SK-N-SH (cell line): Measurements from ENCODE around the gene ENOX2. TPM values are rescaled to one million over a fixed set of nuclear protein-coding genes. Genes with fewer than 3 reads are reported as not detected.

Experiments
- CTCF ChIA-PET: fragments of 300-600, 350-600 bp; formaldehyde crosslinking; extraction: SDS; loops from one replicate; lab custom pipeline; 2021; lab: Yijun Ruan, JAX
- POLR2A ChIA-PET: fragments of 350-600 bp; sonication (Branson Sonifier 250); formaldehyde crosslinking; extraction: SDS; loops from one replicate; lab custom pipeline; 2020; ENCODE audit warnings: antibody characterized with exemption, inconsistent platforms; lab: Yijun Ruan, JAX
- DNase-seq: peaks from one replicate; pipeline ENCODE4 v3.0.0; 2012
- H2AFZ ChIP-seq: fragments of 200-600 bp; sonication (generic); 2 replicates; pipeline ENCODE4 v1.8.1; 2016; ENCODE audit warnings: antibody characterized with exemption, mild to moderate bottlenecking, low read depth
- H3F3A ChIP-seq: fragments of 200-600 bp; sonication (generic); replicated peaks from 2 replicates; pipeline ENCODE3; 2016; ENCODE audit warnings: antibody characterized with exemption, mild to moderate bottlenecking; ENCODE audit not compliant: insufficient read depth
- H3K27ac ChIP-seq, 2 experiments: fragments of 200-500 bp in 1 of 2; fragments of 200-600 bp in 1 of 2; sonication (Bioruptor generic) in 1 of 2; sonication (generic), shearing (Covaris generic) in 1 of 2; 2 replicates each; pipeline versions ENCODE4 v1.5.1 to v1.6.1; 2014 to 2016; ENCODE audit warnings: low read depth in 2 of 2, inconsistent platforms in 1 of 2, low read length in 1 of 2, mild to moderate bottlenecking in 1 of 2, mixed read lengths in 1 of 2
- H3K27me3 ChIP-seq: fragments of 200-600 bp; sonication (generic), shearing (Covaris generic); 2 replicates; pipeline ENCODE4 v1.6.1; 2016; ENCODE audit warnings: mixed run types; ENCODE audit not compliant: insufficient read depth
- H3K36me3 ChIP-seq, 2 experiments: fragments of 200-500 bp in 1 of 2; fragments of 200-600 bp in 1 of 2; sonication (Bioruptor generic) in 1 of 2; sonication (generic) in 1 of 2; replicated peaks in 1 of 2; 2 replicates each; pipeline versions ENCODE3 to v1.5.1; 2014 to 2016; ENCODE audit warnings: low read length in 1 of 2, mild to moderate bottlenecking in 1 of 2; ENCODE audit not compliant: insufficient read depth in 2 of 2, control insufficient read depth in 1 of 2
- H3K4me1 ChIP-seq, 2 experiments: fragments of 200-500 bp in 1 of 2; fragments of 200-600 bp in 1 of 2; sonication (Bioruptor generic) in 1 of 2; sonication (generic), shearing (Covaris generic) in 1 of 2; 2 replicates each; pipeline versions ENCODE4 v1.5.1 to v1.6.1; 2014 to 2016; ENCODE audit warnings: low read depth in 1 of 2, low read length in 1 of 2, mixed run types in 1 of 2; ENCODE audit not compliant: insufficient read depth in 2 of 2, control insufficient read depth in 1 of 2
- H3K4me2 ChIP-seq: fragments of 200-600 bp; sonication (generic), shearing (Covaris generic); 2 replicates; pipeline ENCODE4 v1.6.1; 2017; ENCODE audit warnings: mixed run types
- H3K4me3 ChIP-seq, 2 experiments: fragments of 200-500 bp in 1 of 2; fragments of 200-600 bp in 1 of 2; sonication (Bioruptor generic) in 1 of 2; sonication (generic), shearing (Covaris generic) in 1 of 2; 2 replicates each; pipeline versions ENCODE4 v1.5.1 to v1.8.1; 2014 to 2016; ENCODE audit warnings: low read depth in 2 of 2, inconsistent platforms in 1 of 2, low read length in 1 of 2, mild to moderate bottlenecking in 1 of 2, mixed read lengths in 1 of 2, moderate library complexity in 1 of 2
- H3K79me2 ChIP-seq: fragments of 200-600 bp; sonication (generic); 2 replicates; pipeline ENCODE4 v1.8.1; 2017; ENCODE audit warnings: mild to moderate bottlenecking; ENCODE audit not compliant: insufficient read depth
- H3K9ac ChIP-seq: fragments of 200-600 bp; sonication (generic); 2 replicates; pipeline ENCODE4 v1.6.1; 2017; ENCODE audit warnings: mixed run types
- H3K9me2 ChIP-seq: fragments of 200-600 bp; sonication (generic); 2 replicates; pipeline ENCODE4 v1.6.1; 2017; ENCODE audit warnings: mixed run types
- H3K9me3 ChIP-seq: fragments of 200-600 bp; sonication (generic); 2 replicates; pipeline ENCODE4 v1.6.1; 2017; ENCODE audit warnings: mixed run types, mild to moderate bottlenecking, moderate library complexity
- H4K20me1 ChIP-seq: fragments of 200-600 bp; sonication (generic); 2 replicates; pipeline ENCODE4 v1.6.1; 2017; ENCODE audit warnings: mild to moderate bottlenecking, mixed run types; ENCODE audit not compliant: insufficient read depth
- CHD2 ChIP-seq: fragments of 150-350 bp; IDR thresholded peaks from 2 replicates; pipeline ENCODE4 v1.6.1; 2018; ENCODE audit warnings: low read length; ENCODE audit not compliant: partially characterized antibody
- FOXJ3 ChIP-seq: sonication (generic); formaldehyde crosslinking; IDR thresholded peaks from 2 replicates; pipeline ENCODE4 v1.5.1; 2020; ENCODE audit warnings: mild to moderate bottlenecking, missing genetic modification reagents
- FOXM1 ChIP-seq: IDR thresholded peaks from 2 replicates; pipeline ENCODE4 v1.4.0; 2012; ENCODE audit warnings: low read depth, mild to moderate bottlenecking
- GABPA ChIP-seq: IDR thresholded peaks from 2 replicates; pipeline ENCODE4 v1.4.0; 2012; ENCODE audit warnings: low read depth, mild to moderate bottlenecking
- MEF2A ChIP-seq: IDR thresholded peaks from 2 replicates; pipeline ENCODE4 v1.4.0; 2012; ENCODE audit warnings: low read depth, borderline replicate concordance
- MXI1 ChIP-seq: IDR thresholded peaks from 2 replicates; pipeline ENCODE4 v1.6.1; 2012; ENCODE audit warnings: mild to moderate bottlenecking, low read depth, low read length, improper control_type of control experiment
- RAD21 ChIP-seq: IDR thresholded peaks from 2 replicates; pipeline ENCODE4 v1.6.1; 2012; ENCODE audit warnings: mild to moderate bottlenecking, low read length
- RCOR1 ChIP-seq: fragments of 150-350 bp; IDR thresholded peaks from 2 replicates; pipeline ENCODE4 v1.6.1; 2017; ENCODE audit warnings: antibody characterized with exemption, low read length
- RFX5 ChIP-seq: IDR thresholded peaks from 2 replicates; pipeline ENCODE4 v1.6.1; 2012; ENCODE audit warnings: mild to moderate bottlenecking, improper control_type of control experiment, low read length
- RXRA ChIP-seq: IDR thresholded peaks from 2 replicates; pipeline ENCODE4 v1.4.0; 2012; ENCODE audit warnings: low read depth, mild to moderate bottlenecking, borderline replicate concordance
- SIN3A ChIP-seq: IDR thresholded peaks from 2 replicates; pipeline ENCODE4 v1.6.1; 2012; ENCODE audit warnings: low read depth, mild to moderate bottlenecking, low read length, moderate library complexity, borderline replicate concordance
- SMC3 ChIP-seq: IDR thresholded peaks from 2 replicates; pipeline ENCODE4 v1.6.1; 2012; ENCODE audit warnings: low read depth, low read length, improper control_type of control experiment
- TAF1 ChIP-seq: IDR thresholded peaks from 2 replicates; pipeline ENCODE4 v1.6.1; 2012; ENCODE audit warnings: low read depth, mild to moderate bottlenecking, low read length, moderate library complexity, borderline replicate concordance
- TCF12 ChIP-seq: IDR thresholded peaks from 2 replicates; pipeline ENCODE4 v1.4.0; 2012
- WGBS: methylation state at CpG from one replicate; pipeline ENCODE4 v1.1.6; 2017; ENCODE audit warnings: low lambda C conversion rate; 5-methylcytosine and 5-hydroxymethylcytosine counted together
- polyA plus RNA-seq, 3 experiments: library from polyadenylated mRNA; depleted of rRNA; stranded (reverse); fragments of >200 nt; gene quantifications; 2 replicates each; pipeline ENCODE4 v1.2.3, GENCODE V29; 2012
- TF ChIP-seq, protein P1 (sequence below): fragments of 150-350 bp; IDR thresholded peaks from 2 replicates; pipeline ENCODE4 v1.6.1; 2017; ENCODE audit warnings: antibody characterized with exemption, low read length, low read depth, borderline replicate concordance
- TF ChIP-seq, protein P2 (sequence below): IDR thresholded peaks from 2 replicates; pipeline ENCODE4 v1.4.0; 2012; ENCODE audit warnings: low read depth
- TF ChIP-seq, protein P3 (sequence below): fragments of 150-350 bp; IDR thresholded peaks from 2 replicates; pipeline ENCODE4 v1.6.1; 2016; ENCODE audit warnings: mild to moderate bottlenecking, low read depth, low read length

The ENOX2 gene
- polyA plus RNA-seq, 1 of the 3 experiments (the other 2 are of a cell fraction), result 8.8 TPM

DNA sequence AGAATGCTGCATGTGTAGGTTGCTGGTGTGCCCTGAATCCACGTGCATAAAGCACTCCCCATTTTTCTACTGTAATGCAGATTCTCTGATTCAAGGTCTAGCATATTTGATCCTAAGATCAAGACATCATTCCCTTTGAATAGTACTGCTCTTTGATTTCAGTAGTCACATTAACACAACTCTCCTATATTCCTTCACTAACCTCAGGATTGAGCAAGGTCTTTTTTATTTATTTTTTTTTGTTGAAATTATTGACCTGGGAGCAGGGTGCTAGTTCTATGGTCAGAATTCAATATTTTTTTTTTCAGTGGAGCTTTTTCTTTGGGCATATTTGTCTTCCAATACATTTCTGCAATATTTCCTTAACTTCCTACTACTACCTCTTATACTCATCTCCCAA lies 255.5 kb downstream of the ENOX2 start (continued):
- TF ChIP-seq, protein P1, sequence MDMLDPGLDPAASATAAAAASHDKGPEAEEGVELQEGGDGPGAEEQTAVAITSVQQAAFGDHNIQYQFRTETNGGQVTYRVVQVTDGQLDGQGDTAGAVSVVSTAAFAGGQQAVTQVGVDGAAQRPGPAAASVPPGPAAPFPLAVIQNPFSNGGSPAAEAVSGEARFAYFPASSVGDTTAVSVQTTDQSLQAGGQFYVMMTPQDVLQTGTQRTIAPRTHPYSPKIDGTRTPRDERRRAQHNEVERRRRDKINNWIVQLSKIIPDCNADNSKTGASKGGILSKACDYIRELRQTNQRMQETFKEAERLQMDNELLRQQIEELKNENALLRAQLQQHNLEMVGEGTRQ, result no peak

DNA sequence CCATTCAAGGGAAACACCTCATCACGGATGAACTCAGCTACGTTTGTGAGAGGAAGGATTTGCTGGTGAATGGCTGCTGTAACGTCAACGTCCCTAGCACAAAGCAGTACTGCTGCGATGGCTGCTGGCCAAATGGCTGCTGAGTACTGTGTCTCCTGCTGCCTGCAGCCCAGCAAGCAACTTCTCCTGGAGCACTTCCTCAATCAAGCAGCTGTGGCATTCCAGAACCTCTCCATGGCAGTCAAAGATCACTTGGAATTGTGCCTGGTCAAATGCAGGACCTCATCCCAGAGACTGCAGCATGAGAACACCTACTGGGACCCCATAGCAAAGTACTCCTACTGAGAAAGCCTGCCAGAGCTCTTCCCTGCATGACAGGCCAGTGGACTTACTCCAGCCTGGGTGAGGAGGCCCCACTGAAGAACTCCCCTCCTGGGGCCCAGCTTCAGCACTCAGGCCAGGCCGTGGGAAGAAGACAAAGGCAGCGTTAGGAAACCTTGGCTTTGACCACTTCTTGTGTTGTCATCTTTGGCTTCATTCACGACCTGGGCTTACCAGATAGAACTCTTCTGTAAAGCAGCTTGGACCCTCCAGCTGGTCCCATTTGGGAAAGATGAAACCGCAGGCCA lies 256.9 kb downstream of the ENOX2 start:
- Histone ChIP-seq H3K79me2 (no peaks in the 10 kb centered on the region), H3F3A (no peaks in the 10 kb centered on the region), H2AFZ (no peak overlapping the region), H3K9me3 (no peaks in the 10 kb centered on the region), H3K27me3 (no peaks in the 10 kb centered on the region), H3K4me3 (no peak overlapping the region), H3K9ac (no peak overlapping the region), H3K27ac (no peak overlapping the region), H3K36me3 (no peaks in the 10 kb centered on the region), H3K4me1 (no peaks in the 10 kb centered on the region), H4K20me1 (no peaks in the 10 kb centered on the region), H3K9me2 (no peaks in the 10 kb centered on the region), H3K4me2 (no peak overlapping the region)
- no peak for DNase-seq
- 42% methylated on average over 6 of the region's 9 CpGs for WGBS
- no peak for TF ChIP-seq RAD21
- no peak for TF ChIP-seq TAF1
- TF ChIP-seq, protein P2, sequence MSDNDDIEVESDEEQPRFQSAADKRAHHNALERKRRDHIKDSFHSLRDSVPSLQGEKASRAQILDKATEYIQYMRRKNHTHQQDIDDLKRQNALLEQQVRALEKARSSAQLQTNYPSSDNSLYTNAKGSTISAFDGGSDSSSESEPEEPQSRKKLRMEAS, result no peak
- TF ChIP-seq RFX5, result no peak
- TF ChIP-seq RCOR1, result no peak
- TF ChIP-seq SMC3, result no peak
- no peak for TF ChIP-seq MEF2A
- no peak for TF ChIP-seq MXI1
- TF ChIP-seq, protein P3, sequence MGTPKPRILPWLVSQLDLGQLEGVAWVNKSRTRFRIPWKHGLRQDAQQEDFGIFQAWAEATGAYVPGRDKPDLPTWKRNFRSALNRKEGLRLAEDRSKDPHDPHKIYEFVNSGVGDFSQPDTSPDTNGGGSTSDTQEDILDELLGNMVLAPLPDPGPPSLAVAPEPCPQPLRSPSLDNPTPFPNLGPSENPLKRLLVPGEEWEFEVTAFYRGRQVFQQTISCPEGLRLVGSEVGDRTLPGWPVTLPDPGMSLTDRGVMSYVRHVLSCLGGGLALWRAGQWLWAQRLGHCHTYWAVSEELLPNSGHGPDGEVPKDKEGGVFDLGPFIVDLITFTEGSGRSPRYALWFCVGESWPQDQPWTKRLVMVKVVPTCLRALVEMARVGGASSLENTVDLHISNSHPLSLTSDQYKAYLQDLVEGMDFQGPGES, result no peak
- POLR2A ChIA-PET, result no interaction called here
- CTCF ChIA-PET, result no interaction called here

DNA sequence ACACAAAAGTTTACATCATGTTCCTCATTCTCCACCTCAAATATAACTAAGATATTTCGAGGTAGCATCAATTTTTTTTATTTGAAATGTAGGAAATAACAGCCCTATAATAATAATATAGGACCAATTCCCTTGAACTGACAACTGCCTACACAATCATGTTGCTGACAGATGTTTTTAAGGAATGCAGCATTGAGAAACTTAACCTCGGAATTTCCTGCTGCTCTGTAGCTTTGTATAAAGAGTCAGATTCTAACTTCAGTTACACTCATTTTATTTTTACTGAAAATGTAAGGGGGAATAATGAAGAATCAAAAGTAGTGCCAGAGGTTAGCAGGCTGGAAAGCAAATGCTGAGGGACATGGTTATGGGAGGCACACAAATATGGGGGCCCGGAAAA lies 265.4 kb downstream of the ENOX2 start:
- no peak for DNase-seq
- no peak overlapping the region for H3K4me3 ChIP-seq
- H3K27me3 ChIP-seq, result no peaks in the 10 kb centered on the region
- no peak overlapping the region for H3K27ac ChIP-seq
- no peaks in the 10 kb centered on the region for H4K20me1 ChIP-seq
- no peaks in the 10 kb centered on the region for H3K79me2 ChIP-seq
- TF ChIP-seq RXRA (no peak), CHD2 (no peak), MXI1 (no peak), GABPA (no peak), FOXJ3 (CRISPR knock-in tag) (no peak), FOXM1 (no peak), RCOR1 (no peak), TCF12 (peak; percentile 21; the same call in 1 of the 2 replicates), SIN3A (no peak)
- TF ChIP-seq, all 33 proteins: peak for 1
- Histone ChIP-seq H3F3A (no peaks in the 10 kb centered on the region), H3K4me2 (no peak overlapping the region), H2AFZ (no peak overlapping the region), H3K9me3 (no peaks in the 10 kb centered on the region), H3K9ac (no peak overlapping the region), H3K9me2 (no peaks in the 10 kb centered on the region), H3K36me3 (no peaks in the 10 kb centered on the region), H3K4me1 (no peaks in the 10 kb centered on the region)
- 41% methylated on average over 3 of the region's 3 CpGs for WGBS
- ChIA-PET POLR2A (no interaction called here), CTCF (interaction anchor here (1.3 kb wide), 1 partner anchor 62 kb away, joined by 3 read pairs; no protein-coding TSS in a partner anchor)
